Cortex of kidney (tissue), 1 donor: Measurements from ENCODE around the gene SLC18B1.

Experiments
- DNase-seq: peaks from one replicate; lab custom pipeline; 2025; lab: John Stamatoyannopoulos, UW

Gene SLC18B1

DNA sequence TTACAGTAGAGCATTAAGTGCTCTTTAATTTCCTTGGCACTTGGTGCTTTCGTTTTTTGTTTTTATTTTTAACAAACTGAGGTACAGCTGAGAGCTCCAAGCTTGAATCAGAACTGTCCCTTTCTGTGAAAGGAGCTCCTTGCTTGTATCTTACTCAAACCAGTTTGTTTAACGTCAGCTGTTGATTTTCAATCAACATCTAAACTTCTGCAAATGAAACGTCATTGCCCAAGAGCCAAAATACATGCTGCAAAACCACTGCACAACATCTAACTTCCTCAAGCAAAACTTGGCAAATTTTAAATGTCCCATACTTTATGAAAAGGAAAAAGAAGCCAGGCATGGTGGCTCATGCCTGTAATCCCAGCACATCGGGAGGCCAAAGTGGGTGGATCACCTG, 55.9 kb downstream of the SLC18B1 start:
- no peak for DNase-seq

DNA sequence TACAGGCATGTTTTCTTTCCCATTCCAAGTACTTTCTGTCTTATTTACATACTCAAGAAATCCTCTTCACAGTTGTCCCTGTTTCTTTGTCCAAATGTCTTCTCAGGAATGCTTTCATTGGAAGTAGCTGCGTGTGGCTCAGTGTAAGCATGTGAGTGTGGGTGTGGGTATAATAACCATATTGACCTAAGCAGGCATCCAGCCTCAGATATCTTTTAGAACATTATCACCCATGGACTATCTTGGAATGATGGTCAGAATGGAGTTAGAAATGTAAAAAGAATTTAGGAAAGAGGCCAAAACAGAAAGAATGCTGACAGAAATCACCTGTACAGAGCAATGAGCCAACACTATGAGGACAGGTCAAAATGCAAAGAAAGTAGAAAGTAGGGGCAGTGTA, 57.2 kb downstream of the SLC18B1 start:
- DNase-seq = no peak

DNA sequence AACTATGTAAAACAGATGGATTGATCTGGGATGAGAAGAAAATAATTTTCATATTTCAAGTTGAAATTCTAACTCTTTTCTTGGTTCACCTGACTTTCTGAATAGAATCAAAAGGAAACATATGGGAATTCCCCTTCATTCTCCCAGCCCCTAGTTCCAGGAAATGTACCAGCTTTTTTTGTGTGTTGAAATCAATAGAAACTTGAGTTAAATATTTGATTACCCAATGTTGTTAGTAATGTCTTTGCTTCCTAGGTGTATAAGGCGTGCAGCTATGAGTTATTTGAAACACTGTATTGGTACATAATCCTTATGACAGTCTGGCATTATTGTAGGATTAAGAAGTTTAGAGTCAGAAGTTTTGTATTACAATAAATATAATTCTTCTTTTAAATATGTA, 62.2 kb downstream of the SLC18B1 start:
- no peak for DNase-seq

DNA sequence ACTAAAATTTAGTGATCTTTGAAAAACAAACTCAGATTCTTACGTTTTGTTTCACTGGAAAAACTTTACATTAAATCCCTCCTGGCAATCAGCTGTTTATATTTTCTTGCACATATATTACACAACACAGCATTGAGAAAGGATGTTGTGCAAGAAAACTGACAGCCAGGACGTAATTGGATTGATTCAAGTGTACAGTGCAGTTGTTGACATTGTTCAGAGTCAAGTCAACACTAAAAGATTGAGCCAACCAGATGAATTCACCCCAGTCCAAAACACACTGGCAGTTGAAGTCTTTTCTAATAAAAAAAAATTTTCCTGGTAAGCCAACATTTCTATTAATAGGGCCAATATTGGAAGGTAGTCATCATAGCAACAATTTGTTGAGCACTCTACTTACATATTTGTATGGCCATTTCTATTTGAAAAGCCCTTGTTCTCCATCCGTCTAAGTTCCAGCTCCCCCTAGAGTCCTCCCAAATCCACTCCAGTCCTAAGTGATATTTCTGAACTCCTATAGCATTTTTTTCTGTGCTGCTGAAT, 63.7 kb downstream of the SLC18B1 start:
- no peak for DNase-seq

DNA sequence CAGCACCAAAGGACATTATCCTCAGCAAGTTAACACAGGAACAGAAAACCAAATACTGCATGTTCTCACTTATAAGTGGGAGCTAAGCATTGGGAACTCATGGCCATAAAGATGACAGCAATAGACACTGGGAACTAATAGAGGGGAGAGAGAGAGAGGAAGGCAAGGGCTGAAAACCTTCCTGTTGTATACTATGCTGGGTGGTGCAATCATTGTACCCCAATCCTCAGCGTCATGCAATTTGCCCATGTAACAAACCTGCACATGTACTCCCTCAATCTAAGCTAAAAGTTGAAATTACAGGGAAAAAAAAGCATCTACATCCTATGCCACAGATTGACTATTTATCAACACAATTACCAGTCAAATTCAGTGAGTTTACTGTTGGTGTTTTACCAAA, 64.6 kb downstream of the SLC18B1 start:
- no peak for DNase-seq

DNA sequence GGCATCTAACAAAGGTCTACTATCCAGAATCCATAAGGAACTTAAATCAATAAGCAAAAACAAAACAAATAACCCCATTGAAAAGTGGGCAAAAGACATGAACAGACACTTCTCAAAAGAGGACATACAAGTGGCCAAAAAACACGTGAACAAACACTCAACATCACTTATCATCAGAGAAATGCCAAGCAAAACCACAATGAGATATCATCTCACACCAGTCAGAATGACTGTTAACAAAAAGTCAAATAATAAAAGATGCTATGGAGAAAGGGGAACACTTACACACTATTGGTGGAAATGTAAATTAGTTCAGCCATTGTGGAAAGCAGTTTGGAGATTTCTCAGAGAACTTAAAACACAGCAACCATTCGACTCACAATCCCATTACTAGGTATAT, 65.2 kb downstream of the SLC18B1 start:
- DNase-seq = no peak

DNA sequence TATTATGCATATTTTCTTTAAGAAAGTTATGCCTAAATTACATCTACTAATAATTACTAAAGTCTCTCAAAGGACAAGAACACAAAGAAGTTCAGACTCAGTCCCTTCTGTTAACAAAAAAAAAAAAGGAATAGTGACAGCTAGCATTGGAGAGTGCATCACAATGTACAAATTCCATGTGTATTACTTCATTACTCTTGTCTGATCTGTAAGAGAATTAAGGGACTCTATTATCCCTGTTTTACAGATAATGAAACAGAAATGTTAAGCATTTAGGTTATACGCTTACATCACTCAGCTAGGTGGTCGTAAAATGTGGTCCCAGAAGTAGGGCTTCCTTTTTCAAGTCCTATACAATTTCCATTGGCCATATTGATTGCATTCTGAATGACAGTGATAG, 67.4 kb downstream of the SLC18B1 start:
- DNase-seq = no peak

DNA sequence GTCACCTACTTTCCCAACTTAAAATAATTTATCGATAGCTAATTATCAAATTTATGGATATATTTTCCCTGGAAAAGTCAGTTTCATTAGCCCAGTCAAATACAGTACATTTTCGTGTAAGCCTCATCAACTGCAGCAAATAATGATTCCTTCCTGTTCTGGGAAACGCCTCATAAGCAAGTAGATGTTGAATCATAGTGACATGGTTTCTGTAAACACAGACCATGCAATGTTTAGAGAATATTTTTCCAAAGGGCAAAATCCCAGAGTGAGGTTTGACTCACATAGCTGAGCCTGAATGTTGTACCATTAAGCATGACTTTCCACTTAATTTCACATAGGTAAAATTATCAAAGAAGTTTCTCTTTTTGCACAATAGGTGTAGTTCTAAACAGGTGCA, 67.9 kb downstream of the SLC18B1 start:
- no peak for DNase-seq

DNA sequence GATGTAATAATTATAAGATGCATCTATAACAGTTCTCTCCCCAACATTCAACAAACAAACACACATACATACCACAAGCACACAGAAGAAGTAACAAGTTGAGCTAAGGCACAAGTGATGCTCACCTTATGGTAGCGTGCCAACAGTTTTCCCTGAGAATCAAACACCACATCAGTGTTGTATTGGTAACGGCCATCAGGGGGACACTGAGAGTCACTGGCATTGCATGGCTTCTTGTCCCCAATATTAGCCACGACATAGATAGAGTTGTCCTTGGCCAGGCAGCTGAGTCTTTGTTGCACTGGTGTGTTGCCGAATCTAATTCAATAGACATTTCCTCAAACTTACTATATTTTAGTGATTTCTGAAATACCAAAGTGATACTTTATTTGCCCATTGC, 69.8 kb downstream of the SLC18B1 start:
- no peak for DNase-seq

DNA sequence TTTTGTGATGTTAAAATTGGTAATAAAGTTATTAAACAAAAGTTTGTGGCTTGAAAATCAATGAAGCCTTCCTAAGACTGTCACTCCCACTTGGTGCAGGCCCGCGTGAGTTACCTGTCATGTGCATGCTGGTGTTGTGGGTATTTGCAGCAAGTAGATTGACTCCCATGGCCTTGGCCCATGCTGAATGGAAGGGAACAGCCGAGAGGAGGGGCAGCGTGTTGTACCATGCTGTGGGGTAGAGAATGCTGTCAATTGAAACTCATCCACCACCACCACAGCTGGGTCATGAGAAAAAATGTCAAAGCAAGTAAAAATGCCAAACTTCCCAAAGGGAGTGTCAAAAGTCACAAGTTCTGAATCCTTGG, 71.8 kb downstream of the SLC18B1 start:
- no peak for DNase-seq

DNA sequence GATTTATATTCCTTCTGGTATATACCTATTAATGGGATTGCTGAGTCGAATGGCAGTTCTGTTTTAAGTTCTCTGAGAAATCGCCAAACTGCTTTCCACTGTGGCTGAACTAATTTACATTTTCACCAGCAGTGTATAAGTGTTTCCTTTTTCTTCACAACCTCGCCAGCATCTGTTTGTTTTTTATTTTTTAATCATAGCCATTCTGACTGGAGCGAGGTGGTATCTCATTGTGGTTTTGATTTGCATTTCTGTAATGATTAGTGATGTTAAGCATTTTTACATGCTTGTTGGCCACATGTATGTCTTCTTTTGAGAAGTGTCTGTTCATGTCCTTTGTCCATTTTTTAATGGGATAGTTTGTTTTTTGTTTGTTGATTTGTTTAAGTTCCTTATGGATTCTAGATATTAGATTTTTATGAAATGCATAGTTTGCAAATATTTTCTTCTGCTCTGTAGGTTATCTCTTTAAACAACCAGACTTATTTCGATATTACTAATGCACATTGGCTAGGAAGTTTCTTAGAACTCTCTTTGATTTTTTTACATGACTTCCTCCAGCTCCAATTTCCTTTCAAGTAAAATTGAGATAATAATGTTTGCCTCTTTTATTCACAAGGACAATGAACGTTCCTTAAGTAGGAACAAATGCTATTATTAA, 72.4 kb downstream of the SLC18B1 start:
- DNase-seq = no peak

DNA sequence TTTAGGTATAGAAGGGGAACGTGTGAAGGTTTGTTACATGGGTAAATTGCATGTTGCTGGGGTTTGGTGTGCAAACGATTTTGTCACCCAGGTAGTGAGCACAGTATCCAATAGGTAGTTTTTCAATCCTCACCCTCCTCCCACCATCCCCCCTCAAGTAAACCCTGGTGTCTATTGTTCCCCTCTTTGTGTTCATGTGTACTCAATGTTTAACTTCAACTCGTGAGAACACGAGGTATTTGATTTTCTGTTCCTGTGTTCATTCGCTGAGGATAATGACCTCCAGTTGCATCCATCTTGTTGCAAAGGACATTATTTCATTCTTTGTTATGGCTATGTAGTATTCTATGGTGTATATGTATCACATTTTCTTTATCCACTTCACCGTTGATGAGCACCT, 73.0 kb downstream of the SLC18B1 start:
- DNase-seq = no peak

DNA sequence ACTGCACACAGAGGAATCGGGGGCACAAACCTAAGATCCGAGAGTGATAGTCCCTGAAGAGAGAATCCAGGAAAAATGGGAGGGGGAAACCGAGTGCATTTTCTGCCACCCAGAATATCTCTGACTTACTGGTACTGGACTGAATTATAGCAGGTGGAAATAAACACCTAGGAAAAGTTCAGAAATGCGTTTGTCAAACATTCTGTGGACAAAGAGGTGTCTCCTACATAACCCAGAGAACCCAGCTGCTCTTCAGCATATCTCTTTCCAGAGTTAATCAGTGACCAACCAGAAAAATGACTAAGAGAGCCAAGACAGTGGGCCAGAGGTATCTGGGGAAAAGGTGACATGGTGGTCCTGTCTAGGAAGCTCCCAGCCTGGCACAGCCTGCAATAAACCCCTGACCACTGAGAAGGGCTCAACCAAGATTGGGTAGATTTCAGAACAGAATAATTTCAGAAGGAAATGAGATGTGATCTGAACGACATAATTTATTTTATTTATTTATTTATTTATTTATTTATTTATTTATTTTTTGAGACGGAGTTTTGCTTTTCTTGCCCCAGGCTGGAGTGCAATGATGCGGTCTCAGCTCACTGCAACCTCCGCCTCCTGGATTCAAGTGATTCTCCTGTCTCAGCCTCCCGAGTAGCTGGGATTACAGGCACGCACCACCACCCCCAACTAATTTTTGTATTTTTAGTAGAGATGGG, 78.5 kb downstream of the SLC18B1 start:
- DNase-seq = no peak
